ENCODE results near the gene IER3. TPM values are rescaled to one million over a fixed set of nuclear protein-coding genes. Genes with fewer than 3 reads are reported as not detected.
A peak's percentile ranks its signal among the peaks of the same experiment; 100 is the strongest.

The IER3 gene
- total and polyA plus RNA-seq, 9 of the 15 experiments (the other 6 are each of a cell fraction or from before 2014, with no cell fraction given) = 1.5 to 30.0 (median 11.5) TPM

DNA sequence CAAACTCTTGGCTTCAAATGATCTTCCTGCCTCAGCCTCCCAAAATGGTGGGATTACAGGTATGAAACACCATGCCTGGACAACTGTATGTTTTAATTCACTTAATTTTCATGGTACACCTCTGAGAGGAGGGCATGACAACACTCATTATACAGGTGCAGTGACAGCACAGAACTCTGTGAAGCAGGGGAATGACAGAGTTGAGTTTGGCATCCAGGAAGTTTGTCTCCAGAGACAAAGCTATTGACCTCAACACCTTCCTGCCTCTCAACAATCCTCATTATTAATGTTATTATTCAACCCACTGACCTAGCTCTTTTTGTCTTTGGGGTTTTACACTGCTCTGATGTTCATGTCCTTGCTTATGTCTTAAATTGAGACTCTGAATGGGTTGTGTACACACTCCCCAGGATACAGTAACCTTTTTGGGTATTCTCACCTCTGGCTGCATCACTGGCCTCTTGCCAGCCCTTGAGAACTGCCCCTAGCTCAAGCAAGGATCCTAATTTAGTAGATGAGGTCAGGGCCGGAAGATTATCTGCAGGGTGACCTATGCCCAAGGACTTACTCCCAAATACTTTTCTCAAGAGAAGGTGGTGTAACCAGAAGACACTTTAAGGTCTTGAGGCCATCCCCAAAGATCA, 13.0 kb upstream of the IER3 start (continued):
- no peak for TF ChIP-seq ZNF407 (IDR thresholded peaks at IDR 0.05; ENCODE audit: low read depth)
- no peak for TF ChIP-seq RBM22 (IDR thresholded peaks at IDR 0.05; ENCODE audit: low read depth, low read length, poor library complexity, severe bottlenecking)
- TF ChIP-seq ZNF551 (CRISPR knock-in tag; IDR thresholded peaks at IDR 0.05) = no peak
- peak; percentile 85 for TF ChIP-seq JUN (IDR thresholded peaks at IDR 0.05; ENCODE audit: borderline replicate concordance, low read depth, low read length)
- no peak for TF ChIP-seq JUN (CRISPR knock-in tag; IDR thresholded peaks at IDR 0.05; ENCODE audit: borderline replicate concordance)
- TF ChIP-seq WHSC1 (IDR thresholded peaks at IDR 0.05; ENCODE audit: low read length) = no peak
- TF ChIP-seq CEBPG (CRISPR knock-in tag; IDR thresholded peaks at IDR 0.05) = no peak
- TF ChIP-seq CEBPG (tag; conservative IDR thresholded peaks at IDR 0.05 in 1 of 2, IDR thresholded peaks at IDR 0.05 in 1 of 2) = peak in 1 of 2 experiments; percentile 66; a peak in 2 of 4 replicates
- TF ChIP-seq ATF7 (IDR thresholded peaks at IDR 0.05) = peak; percentile 75
- TF ChIP-seq NR2C2 (CRISPR knock-in tag; IDR thresholded peaks at IDR 0.05) = no peak
- peak; percentile 69; the same call in 1 of the 2 replicates for TF ChIP-seq NR2C2 (tag; IDR thresholded peaks at IDR 0.05)
- no peak for TF ChIP-seq ETV5 (CRISPR knock-in tag; IDR thresholded peaks at IDR 0.05; ENCODE audit: low read depth)
- no peak for TF ChIP-seq ZNF232 (CRISPR knock-in tag; IDR thresholded peaks at IDR 0.05)
- TF ChIP-seq, protein P1, sequence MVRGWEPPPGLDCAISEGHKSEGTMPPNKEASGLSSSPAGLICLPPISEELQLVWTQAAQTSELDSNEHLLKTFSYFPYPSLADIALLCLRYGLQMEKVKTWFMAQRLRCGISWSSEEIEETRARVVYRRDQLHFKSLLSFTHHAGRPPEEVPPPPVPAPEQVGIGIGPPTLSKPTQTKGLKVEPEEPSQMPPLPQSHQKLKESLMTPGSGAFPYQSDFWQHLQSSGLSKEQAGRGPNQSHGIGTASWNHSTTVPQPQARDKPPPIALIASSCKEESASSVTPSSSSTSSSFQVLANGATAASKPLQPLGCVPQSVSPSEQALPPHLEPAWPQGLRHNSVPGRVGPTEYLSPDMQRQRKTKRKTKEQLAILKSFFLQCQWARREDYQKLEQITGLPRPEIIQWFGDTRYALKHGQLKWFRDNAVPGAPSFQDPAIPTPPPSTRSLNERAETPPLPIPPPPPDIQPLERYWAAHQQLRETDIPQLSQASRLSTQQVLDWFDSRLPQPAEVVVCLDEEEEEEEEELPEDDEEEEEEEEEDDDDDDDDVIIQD (CRISPR knock-in tag; IDR thresholded peaks at IDR 0.05) = no peak
- no peak for TF ChIP-seq HNRNPL (IDR thresholded peaks at IDR 0.05; ENCODE audit: low read depth, low read length)
- no peak for TF ChIP-seq NCOA6 (IDR thresholded peaks at IDR 0.05)
- no peak for TF ChIP-seq TAF1 (IDR thresholded peaks at IDR 0.05; ENCODE audit: control insufficient read depth, extremely low read depth, insufficient read depth, low read length, severe bottlenecking)
- no peak for TF ChIP-seq POLR2AphosphoS5 (IDR thresholded peaks at IDR 0.05; ENCODE audit: control insufficient read depth, insufficient read depth, low read depth, low read length)
